Iris pigment epithelial cell (primary cell): ENCODE results near the gene LARP6.
"Not testable (repeated sequence)": the region's sequence is repeated elsewhere in the genome, so short reads cannot be mapped to it uniquely, and the experiment has no call there.

Experiments used
- DNase-seq: peaks from one replicate; pipeline ENCODE4 v3.0.0-alpha.2; 2011; ENCODE audit warnings: low read depth

Gene LARP6

GRCh38 chr15:70853973-70854665, at the start of gene LARP6:
Gene LARP6 (minus strand): TSS chr15:70854157. CDS start chr15:70854088, 69 bp downstream.
- DNase-seq, result no peak

DNA sequence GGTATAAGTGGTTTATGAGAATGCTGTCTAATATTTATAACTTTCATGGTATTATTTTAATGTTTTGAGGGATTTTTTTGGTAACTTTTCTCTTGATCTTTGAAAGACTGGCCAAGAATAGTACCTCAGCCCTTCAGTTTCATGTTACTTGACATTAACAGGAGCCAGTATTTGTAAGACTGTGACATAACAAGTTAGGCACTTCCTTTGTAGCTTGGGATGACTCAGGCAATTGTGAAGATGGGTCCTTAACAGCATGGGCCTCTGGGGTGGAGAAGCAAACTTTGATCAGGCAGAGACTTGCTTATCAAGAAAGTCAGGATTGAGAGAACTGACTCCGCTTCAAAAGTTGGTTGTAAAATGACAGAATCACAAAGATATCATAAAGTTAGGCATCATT, 48.1 kb upstream of the LARP6 start:
- peak; percentile 94 for DNase-seq

DNA sequence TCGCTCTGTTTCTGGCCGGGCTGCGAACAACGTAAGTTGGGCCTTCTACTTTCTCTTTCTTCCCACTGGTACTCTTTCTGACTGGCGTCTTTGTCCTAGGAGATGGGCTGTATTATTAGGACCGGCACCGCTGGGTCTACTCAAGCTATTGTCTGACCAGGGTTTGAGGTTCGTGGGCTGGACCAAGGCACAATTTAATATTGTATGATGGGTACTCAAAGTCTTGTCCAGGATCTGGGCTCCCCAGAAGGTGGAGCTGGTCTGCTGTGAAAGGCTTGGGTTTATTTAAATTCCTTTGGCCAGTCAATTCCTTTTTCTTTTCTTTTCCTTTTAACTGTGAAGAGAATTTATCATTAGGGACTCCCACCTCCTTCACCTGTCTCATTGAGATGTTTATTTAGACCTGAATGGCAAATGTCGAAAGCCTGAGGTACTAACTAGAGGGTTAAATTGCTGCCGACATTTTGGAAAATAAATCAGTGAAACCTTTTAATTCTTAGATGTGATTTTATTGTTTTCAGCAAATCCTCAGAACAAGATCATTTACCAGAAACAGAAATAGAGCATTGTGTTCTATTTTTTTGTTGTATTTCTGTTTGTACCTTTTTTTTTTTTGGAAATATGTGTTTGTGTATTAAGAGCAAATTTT, 39.1 kb upstream of the LARP6 start:
- peak; percentile 77 for DNase-seq

DNA sequence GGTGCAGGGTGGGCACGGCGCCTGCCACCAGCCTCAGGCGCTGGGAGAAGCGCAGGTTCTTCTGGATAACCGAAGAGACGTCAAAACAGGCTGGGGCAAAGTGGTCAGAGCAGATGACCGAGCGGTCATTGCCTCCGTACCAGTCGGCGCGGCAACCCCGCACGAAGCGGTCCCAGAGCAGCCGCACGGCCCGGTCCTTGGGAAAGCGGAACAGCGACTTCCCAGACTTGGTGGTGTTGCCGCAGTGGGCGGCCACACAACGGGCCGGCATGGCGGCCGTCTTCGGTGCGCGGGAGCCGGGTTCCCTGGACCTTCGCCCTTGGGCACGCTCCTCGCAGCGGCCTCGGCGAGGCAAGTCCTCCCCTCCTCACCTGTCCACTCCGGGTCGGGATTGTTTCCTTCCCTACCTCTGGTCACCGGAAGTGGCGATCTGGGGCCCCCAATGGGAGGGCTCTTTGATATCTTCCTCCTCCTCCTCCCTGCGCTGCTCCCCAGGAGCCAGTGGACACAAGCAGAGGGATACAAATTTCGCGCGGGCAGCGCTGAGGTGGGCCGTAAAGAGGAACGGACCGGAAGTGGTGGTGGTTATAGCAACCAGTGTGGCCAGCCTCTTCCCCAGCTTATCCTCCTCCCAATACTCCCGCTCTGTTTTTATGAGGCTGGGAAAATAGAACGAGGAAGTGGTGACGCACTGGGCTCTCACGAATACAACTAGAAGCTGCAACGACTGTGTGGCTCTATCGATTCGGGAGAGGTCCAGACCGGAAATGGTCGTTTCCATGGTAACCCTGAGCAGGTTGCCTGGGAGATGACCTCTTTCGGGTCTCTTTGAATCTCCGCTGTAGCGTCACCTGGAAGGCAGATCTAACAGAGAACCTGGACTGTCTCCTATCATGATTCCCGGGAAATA, 38.3 kb upstream of the LARP6 start, which contains the start of the genes LRRC49 and THAP10:
Gene LRRC49, plus strand, starts transcription at position 825 of the 910 bp plus-strand sequence. Its CDS starts 69 bp downstream, at position 894.
Gene THAP10, minus strand, starts transcription at position 432 of the 910 bp plus-strand sequence. Its CDS starts 161 bp downstream, at position 271.
- DNase-seq, result peak; percentile 95

GRCh38 chr15:70882361-70882760, 28.4 kb upstream of the LARP6 start:
- DNase-seq, result peak; percentile 70

DNA sequence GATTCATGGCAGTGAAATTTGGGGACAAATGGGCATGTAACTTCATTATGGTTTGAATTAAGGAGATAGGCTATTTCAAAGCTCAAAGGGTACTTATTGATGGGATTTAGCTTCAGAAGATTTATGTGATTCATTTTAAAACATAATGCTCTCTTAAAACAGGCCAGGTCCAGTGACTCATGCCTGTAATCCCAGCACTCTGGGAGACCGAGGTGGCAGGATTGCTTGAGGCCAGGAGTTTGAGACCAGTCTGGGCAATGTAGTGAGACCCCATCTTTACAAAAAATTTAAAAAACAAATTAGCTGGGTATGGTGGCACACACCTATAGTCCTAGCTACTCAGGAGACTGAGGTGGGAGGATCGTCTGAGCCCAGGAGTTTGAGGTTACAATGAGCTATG, 26.8 kb upstream of the LARP6 start:
- DNase-seq, result peak; percentile 75

- peak; percentile 58 for DNase-seq
Observed at GRCh38 chr15:70879401-70879800, 25.4 kb upstream of the LARP6 start.

- no peak for DNase-seq
Observed at GRCh38 chr15:70876683-70877082, 22.7 kb upstream of the LARP6 start.

DNA sequence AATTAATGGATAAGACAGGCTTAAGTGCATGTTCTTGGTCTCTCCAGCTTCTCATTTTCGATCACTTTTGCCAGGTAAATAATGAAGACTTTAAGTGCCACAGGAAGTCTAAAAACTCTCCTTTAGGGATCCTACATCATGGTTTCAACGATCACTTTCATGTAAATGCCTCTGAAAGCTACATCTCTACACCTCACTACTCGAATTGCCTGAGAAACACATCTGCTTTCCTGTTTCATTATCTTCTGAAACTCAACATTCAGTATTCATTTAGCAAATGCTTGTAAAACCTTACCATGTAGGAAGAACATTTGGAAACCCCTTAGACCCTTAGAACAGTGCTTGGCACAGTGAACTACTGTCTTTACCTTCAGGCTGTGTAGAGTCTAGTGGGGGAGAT, 22.1 kb upstream of the LARP6 start:
- no peak for DNase-seq

DNA sequence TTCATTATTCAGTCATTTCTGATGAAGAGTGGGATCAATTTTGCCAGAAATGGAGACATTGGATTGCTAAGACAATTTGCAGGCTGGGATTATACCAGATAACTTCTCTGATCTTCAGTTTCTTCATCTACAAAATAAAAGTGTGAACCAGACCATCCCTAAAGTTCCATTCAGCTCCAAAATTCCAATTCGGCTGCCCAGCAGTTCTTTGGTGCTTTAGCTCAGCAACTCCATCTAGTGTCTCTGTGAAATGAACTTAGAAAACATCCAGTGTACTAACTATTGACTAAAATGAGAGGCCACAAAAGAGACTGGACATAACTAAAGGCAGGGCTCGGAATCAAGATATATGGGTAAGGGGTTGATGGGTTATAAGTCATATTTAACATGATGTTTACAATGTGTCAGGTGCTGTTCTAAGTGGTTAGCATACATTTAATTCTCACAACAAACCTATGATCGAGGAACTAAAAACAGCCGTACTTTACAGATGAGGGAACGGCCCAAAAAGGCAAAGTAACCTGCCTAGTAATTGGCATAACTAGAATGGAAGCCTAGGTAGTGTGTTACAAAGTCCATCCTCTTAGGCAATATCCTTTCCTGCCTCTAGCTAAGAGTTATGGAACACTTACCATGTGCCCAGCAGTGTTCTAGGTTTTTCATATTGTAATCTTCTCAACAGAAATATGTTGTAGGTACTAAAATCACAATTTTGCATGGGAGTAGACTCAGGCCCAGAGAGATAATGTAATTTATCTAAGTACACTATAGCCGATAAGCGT, 21.2 kb upstream of the LARP6 start:
- peak; percentile 40 for DNase-seq

DNA sequence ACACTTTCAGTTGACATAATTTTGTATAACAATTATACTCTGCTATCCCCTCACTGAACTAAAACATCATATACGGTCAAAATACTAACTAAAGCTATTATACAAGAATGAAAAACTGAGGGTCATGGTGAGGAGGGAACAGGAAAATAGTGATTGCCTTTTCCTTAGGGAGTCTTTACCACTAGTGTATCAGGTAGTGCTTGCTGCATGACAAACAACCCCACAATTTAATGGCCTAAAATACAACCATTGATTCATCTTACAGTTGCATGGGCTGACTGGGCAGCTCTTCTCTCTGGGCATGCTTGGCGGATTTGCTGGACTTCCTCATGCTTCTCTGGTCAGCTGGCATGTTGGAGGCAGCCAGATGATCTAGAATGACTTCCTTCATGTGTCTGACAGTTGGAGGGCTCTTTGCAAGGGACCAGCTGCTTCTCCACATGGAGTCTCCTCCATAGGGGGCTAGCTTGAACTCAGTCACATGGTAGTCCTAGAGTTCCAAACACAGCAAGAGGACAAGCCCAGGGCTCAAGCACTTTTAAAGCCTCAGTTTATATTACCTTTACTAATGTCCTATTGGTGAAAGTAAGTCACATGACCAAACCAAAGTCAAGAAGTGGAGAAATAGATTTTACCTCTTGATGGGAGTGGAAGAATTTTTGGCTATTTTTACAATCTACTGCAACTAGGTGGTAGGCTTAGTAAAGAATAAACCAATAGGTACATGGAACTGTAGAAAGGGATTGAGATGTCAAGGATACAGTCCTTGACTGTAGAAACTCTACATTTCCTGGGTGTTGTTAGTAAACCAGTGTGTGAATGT, 19.5 kb upstream of the LARP6 start:
- DNase-seq, result no peak

DNA sequence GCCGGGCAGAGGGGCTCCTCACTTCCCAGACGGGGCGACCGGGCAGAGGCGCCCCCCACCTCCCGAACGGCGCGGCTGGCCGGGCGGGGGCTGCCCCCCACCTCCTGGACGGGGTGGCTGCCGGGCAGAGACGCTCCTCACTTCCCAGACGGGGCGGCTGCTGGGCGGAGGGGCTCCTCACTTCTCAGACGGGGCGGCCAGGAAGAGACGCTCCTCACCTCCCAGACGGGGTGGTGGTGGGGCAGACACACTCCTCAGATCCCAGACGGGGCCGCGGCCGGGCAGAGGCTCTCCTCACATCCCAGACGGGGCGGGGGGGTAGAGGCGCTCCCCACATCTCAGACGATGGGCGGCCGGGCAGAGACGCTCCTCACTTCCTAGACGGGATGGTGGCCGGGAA, 17.5 kb upstream of the LARP6 start:
- not testable (repeated sequence) for DNase-seq

DNA sequence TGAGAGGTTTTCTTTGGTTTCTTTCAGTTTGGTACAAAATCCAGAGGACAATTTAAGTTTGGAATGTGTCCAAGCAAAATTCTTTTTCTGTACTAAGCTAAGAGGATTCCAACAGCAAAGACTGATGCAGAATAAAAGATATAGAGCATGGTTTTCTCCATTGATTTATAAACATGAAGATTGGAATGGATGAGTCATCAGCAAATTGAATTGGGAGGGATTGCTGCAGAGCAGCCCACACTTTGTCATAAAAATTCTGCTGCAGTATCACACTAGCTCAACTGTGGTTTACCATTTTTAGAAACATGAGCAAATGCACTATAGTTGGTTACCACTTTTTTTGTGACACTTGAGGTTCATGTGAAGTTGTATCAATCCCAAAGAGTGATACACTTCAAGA, 16.1 kb upstream of the LARP6 start:
- peak; percentile 71 for DNase-seq

- peak; percentile 23 for DNase-seq
Observed at GRCh38 chr15:70869346-70869745, 15.4 kb upstream of the LARP6 start.

DNA sequence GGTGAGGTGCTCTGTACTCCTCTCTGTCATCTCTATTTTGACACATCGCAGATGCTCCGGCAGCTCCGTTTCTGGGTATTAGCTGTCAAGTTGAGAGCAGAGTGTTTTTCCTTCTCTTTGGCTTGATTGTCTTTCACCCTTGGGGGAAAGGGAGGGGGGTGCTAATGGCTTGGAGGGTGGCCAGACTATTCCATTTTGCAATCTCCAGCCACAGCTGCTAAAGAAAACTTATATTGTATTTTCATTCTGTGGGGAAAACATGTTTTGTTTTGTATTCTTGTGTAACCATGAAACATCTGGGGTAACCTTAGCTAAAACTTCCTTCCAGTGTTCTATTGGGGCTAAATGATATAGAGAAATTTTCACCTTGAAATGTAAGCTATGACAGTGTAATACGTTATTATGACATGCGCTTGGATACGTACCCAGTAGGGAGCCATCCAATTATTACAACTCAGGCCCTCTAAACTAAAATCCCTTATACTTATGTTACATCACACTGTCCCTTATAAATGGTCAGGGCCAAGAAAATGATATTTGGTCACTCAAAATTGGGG, 14.0 kb upstream of the LARP6 start:
- peak; percentile 85 for DNase-seq

DNA sequence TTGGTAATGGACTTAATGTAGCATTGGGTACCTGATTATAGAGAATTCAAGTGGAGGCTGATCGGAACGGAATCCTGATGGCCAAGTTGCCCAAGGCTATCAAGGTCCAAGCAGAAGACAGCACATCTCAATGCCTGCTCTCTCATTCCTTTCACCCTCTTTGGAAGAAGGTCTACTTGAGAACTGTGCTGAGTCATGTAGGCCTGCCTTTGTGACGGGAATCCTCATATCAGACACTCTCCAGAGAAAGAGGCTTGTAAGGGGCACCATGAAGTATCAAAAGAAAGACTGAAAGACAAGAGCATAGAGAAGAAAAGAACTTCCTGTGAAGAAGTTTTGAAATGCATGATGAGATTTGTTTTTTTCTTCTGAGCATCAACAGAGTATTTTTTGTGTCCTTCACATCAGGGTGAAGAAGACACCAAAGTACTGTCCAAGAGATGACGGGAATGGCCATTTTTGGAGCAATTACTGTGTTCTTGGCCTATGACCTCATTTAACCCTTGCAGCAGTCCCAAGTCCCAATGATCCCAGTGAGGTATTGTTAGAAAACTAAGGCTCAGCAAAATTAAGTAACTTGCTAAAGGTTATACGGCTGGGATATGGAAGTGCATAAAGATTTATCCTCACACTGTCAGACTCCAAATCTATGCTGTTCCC, 13.2 kb upstream of the LARP6 start:
- peak; percentile 38 for DNase-seq

- DNase-seq, result peak; percentile 91
Observed at GRCh38 chr15:70863450-70864218, 9.7 kb upstream of the LARP6 start.

DNA sequence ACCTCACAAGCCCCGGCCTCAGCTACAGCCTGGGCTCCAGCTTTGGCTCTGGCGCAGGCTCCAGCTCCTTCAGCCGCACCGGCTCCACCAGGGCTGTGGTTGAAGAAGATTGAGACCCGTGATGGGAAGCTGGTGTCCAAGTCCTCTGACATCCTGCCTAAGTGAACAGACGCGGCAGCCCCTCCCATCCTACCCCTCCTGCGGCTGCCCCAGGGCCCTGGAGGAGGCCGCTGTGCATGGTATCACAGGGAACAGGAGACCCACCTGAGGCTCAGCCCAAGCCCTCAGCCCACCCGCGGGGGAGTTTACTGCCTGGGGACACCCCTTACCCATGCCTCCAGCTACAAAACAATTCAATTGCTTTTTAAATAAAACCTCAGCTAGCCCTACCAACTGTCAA, 6.0 kb upstream of the LARP6 start:
- DNase-seq, result no peak

DNA sequence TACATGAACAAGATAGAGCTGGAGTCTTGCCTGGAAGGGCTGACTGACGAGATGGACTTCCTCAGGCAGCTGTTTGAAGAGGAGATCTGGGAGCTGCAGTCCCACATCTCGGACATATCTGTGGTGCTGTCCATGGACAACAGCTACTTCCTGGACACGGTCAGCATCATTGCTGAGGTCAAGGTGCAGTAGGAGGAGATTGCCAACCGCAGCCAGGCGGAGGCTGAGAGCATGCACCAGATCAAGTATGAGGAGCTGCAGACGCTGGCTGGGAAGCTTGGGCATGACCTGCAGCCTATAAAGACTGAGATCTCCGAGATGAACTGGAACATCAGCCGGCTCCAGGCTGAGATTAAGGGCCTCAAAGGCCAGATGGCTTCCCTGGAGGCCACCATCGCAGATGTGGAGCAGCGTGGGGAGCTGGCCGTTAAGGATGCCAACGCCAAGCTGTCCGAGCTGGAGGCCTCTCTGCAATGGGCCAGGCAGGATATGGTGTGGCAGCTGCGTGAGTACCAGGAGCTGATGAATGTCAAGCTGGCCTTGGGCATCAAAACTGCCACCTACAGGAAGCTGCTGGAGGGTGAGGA, 5.5 kb upstream of the LARP6 start:
- DNase-seq, result no peak
